Ascending aorta (tissue), 2 donors: ENCODE data around the gene STPG4. TPM values are rescaled to one million over a fixed set of nuclear protein-coding genes. Genes with fewer than 3 reads are reported as not detected.

ENCODE experiments used
- DNase-seq, 2 donors: peaks; one replicate each; pipeline ENCODE4 v3.0.0-alpha.2; 2019; ENCODE audit warnings: low spot score in 2 of 2
- H3K27ac ChIP-seq, 2 donors: fragments of 200-600 bp; sonication (generic); one replicate each; pipeline ENCODE4 v1.5.1; 2016 to 2017; ENCODE audit warnings: mild to moderate bottlenecking in 1 of 2
- H3K27me3 ChIP-seq: fragments of 200-600 bp; sonication (generic); one replicate; pipeline ENCODE4 v1.5.1; 2017
- H3K36me3 ChIP-seq, 2 donors: fragments of 200-600 bp; sonication (generic); one replicate each; pipeline ENCODE4 v1.5.1; 2016
- H3K4me1 ChIP-seq, 2 donors: fragments of 200-600 bp; sonication (generic); one replicate each; pipeline ENCODE4 v1.5.1; 2016 to 2017; ENCODE audit warnings: mild to moderate bottlenecking in 1 of 2
- H3K4me3 ChIP-seq, 2 donors: fragments of 200-600 bp; sonication (generic); one replicate each; pipeline ENCODE4 v1.5.1; 2016 to 2017; ENCODE audit warnings: mild to moderate bottlenecking in 1 of 2
- H3K9me3 ChIP-seq, 2 donors: fragments of 200-600 bp; sonication (generic); one replicate each; pipeline ENCODE4 v1.5.1; 2016
- intact Hi-C: fragments of 100-400 bp; cut with DNase I; formaldehyde crosslinking; loops from one replicate; pipeline ENCODE4 v1.15.1; 2023
- total RNA-seq: library from RNA; depleted of rRNA; stranded (reverse); fragments of >200 nt; gene quantifications from one replicate; pipeline ENCODE4 v1.1.0, GENCODE V29; 2016
- TF ChIP-seq, protein P1 (sequence below), 3 experiments: fragments of 200-600 bp in 2 of 3; fragments of 450-650 bp in 1 of 3; sonication (generic) in 2 of 3; IDR thresholded peaks; one replicate each; pipeline ENCODE4 v1.5.1; 2016 to 2019; ENCODE audit warnings: antibody characterized with exemption in 3 of 3, mild to moderate bottlenecking in 1 of 3, moderate library complexity in 1 of 3

The STPG4 gene
- total RNA-seq, 1 donor from 2014 or later: not detected

DNA sequence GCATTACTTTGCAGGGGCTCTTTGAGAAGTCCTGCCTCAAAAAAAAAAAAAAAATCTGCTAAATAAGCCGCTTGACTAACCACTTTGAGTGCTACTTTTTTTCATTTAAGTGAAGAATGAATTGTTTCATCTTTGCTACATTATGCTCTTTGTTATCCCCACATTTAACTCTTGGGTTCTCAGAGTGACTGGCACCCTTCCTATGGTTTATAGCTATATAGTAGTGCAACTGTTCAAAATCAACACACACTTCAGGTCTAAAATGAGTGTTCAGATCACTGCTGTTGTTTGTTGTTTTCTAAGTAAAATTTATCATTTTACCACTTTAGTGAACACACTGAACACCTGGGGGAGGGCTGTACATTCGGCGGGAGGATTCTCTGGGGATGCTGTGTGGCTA is 13.6 kb downstream of the STPG4 start:
- TF ChIP-seq, protein P1, sequence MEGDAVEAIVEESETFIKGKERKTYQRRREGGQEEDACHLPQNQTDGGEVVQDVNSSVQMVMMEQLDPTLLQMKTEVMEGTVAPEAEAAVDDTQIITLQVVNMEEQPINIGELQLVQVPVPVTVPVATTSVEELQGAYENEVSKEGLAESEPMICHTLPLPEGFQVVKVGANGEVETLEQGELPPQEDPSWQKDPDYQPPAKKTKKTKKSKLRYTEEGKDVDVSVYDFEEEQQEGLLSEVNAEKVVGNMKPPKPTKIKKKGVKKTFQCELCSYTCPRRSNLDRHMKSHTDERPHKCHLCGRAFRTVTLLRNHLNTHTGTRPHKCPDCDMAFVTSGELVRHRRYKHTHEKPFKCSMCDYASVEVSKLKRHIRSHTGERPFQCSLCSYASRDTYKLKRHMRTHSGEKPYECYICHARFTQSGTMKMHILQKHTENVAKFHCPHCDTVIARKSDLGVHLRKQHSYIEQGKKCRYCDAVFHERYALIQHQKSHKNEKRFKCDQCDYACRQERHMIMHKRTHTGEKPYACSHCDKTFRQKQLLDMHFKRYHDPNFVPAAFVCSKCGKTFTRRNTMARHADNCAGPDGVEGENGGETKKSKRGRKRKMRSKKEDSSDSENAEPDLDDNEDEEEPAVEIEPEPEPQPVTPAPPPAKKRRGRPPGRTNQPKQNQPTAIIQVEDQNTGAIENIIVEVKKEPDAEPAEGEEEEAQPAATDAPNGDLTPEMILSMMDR (IDR thresholded peaks at IDR 0.05): no peak
- no peak overlapping the region for H3K27ac ChIP-seq
- H3K4me3 ChIP-seq: no peak overlapping the region
- intact Hi-C loops: no loop called here
- no peaks in the 10 kb centered on the region for H3K27me3 ChIP-seq
- H3K36me3 ChIP-seq: peaks cover 5 to 7% of the 10 kb centered on the region in 2 donors
- DNase-seq: no peak
- peaks cover 0 to 8% of the 10 kb centered on the region in 2 donors for H3K9me3 ChIP-seq
- H3K4me1 ChIP-seq: no peaks in the 10 kb centered on the region

DNA sequence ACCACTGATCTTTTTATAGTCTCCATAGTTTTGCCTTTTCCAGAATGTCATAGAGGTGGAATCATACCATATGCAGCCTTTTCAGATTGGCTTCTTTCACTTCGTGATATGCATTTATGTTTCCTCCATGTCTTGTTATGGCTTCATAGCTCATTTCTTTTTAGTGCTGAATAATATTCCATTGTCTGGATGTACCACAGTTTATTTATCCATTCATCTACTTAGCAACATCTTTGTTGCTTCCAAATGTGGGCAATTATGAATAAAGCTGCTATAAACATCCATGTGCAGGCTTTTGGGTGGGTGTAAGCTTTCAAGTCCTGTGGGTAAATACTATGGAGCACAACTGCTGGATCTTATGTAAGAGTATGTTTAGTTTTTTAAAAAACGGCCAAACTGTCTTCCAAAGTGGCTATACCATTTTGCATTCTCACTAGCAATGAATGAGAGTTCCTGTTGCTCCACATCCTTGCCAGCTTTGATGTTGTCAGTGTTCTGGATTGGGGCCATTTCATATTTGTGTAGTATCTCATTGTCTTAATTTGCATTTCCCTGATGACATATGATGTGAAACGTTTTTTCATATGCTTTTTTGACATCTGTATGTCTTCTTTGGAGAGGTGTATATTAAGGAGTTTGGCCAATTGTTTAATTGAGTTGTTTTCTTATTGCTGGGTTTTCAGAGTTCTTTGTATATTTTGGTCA is 20.6 kb downstream of the STPG4 start:
- peaks cover 0 to 8% of the 10 kb centered on the region in 2 donors for H3K9me3 ChIP-seq

DNA sequence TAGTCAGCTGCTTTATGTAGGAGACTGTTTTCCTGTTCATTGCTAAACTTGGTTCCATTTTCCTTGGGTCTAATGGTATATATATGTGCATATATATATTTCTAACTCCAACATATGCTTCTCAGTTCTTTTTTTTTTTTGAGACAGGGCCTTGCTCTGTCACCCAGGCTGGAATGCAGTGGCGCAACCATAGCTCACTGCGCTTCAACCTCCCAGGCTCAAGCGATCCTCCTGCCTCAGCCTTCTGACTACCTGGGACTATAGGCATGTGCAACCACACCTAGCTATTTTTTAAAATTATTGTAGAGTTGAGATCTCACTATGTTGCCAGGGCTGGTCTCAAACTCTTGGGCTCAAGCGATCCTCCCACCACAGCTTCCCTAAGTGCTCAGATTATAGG is 22.1 kb downstream of the STPG4 start:
- TF ChIP-seq, protein P1 (IDR thresholded peaks at IDR 0.05): no peak
- DNase-seq: no peak

More for the DNA sequence above, 20.6 kb downstream of the STPG4 start:
- Histone ChIP-seq H3K36me3 (no peaks in the 10 kb centered on the region), H3K27me3 (no peaks in the 10 kb centered on the region), H3K27ac (no peak overlapping the region), H3K4me1 (no peaks in the 10 kb centered on the region), H3K4me3 (no peak overlapping the region)
- no peak for DNase-seq
- TF ChIP-seq, protein P1 (IDR thresholded peaks at IDR 0.05): no peak
- intact Hi-C loops: no loop called here

DNA sequence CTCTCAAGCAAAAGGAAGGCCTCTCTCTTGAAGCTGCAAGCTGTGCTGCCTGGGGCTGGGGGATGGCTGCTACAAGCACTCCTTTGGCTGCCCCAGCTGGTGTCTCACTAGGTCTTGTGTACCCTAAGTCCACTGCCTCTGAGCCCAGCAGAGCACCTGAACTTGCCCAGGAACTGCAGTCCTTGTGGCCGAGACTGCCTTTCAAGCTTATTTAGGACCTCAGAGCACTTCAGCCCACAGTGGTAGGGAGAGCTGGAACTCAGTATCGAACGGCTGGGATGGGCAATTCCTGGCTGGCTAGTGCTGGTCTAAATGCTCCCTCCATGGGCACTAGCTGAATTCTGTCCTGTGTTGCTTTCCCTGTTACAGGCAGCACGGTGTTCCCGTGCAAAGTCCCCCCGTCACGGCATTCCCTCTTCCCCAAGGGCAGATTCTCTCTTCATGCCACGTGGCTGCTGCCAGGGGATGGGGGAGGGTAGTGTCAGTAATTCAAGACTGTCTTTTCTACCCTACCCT is 25.9 kb downstream of the STPG4 start:
- H3K36me3 ChIP-seq: no peaks in the 10 kb centered on the region
- no peak overlapping the region for H3K27ac ChIP-seq
- H3K27me3 ChIP-seq: no peaks in the 10 kb centered on the region
- H3K4me1 ChIP-seq: no peaks in the 10 kb centered on the region
- H3K9me3 ChIP-seq: peaks cover 0 to 6% of the 10 kb centered on the region in 2 donors
- no peak overlapping the region for H3K4me3 ChIP-seq
- TF ChIP-seq, protein P1 (IDR thresholded peaks at IDR 0.05): no peak
- intact Hi-C loops: no loop called here
- DNase-seq: no peak

More for the DNA sequence above, 22.1 kb downstream of the STPG4 start:
- no peaks in the 10 kb centered on the region for H3K27me3 ChIP-seq
- no peak overlapping the region for H3K4me3 ChIP-seq
- no peaks in the 10 kb centered on the region for H3K36me3 ChIP-seq
- no peaks in the 10 kb centered on the region for H3K4me1 ChIP-seq
- intact Hi-C loops: no loop called here
- peaks cover 0 to 8% of the 10 kb centered on the region in 2 donors for H3K9me3 ChIP-seq
- H3K27ac ChIP-seq: no peak overlapping the region

DNA sequence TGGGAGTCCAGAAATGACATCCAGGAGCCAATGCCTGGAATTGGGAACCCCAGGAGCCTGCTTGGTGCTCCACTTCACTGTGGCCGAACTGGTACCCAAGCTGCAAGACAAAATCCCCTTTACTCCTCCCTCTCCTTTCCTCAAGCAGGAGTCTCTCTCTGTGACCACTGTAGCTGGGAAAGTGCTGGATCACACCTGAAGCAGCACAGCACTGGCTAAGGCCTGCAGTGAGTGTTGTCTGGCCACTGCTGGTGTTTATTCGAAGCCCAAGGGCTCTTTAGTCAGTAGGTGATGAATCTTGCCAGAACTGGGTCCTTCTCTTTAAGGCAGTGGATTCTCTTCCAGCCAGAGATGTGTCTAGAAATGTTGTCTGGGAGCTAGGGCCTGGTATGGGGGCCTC is 26.4 kb downstream of the STPG4 start:
- no peak overlapping the region for H3K4me3 ChIP-seq
- no peak overlapping the region for H3K27ac ChIP-seq
- no peak for DNase-seq
- TF ChIP-seq, protein P1 (IDR thresholded peaks at IDR 0.05): no peak
- intact Hi-C loops: no loop called here
- no peaks in the 10 kb centered on the region for H3K4me1 ChIP-seq
- no peaks in the 10 kb centered on the region for H3K27me3 ChIP-seq
- H3K9me3 ChIP-seq: peaks cover 0 to 6% of the 10 kb centered on the region in 2 donors
- H3K36me3 ChIP-seq: no peaks in the 10 kb centered on the region
